HAP-1 (cell line): ENCODE results near the gene ELK4.
"Not testable (repeated sequence)": the region's sequence is repeated elsewhere in the genome, so short reads cannot be mapped to it uniquely, and the experiment has no call there.

Source experiments
- DNase-seq, 2 experiments: peaks; one replicate each; pipeline ENCODE4 v3.0.0-alpha.2; 2016 to 2020; ENCODE audit warnings: low spot score in 2 of 2
- H3K27me3 ChIP-seq: fragments of 250-450 bp; sonication (Bioruptor Pico); 2 replicates; pipeline ENCODE4 v1.5.1; 2020; ENCODE audit warnings: low read depth, mild to moderate bottlenecking, moderate library complexity
- H3K36me3 ChIP-seq: fragments of 250-450 bp; sonication (Bioruptor Pico); replicated peaks from 2 replicates; pipeline ENCODE4 v1.5.1; 2020; ENCODE audit warnings: mild to moderate bottlenecking
- H3K4me1 ChIP-seq: fragments of 250-450 bp; sonication (Bioruptor Pico); 2 replicates; pipeline ENCODE4 v1.5.1; 2020; ENCODE audit warnings: mild to moderate bottlenecking
- H3K4me3 ChIP-seq: fragments of 250-450 bp; sonication (Bioruptor Pico); 2 replicates; pipeline ENCODE4 v1.5.1; 2020; ENCODE audit warnings: mild to moderate bottlenecking, moderate library complexity
- H3K9me3 ChIP-seq: fragments of 250-450 bp; sonication (Bioruptor Pico); 2 replicates; pipeline ENCODE4 v1.5.1; 2020; ENCODE audit warnings: mild to moderate bottlenecking, moderate library complexity
- in situ Hi-C: fragments of 300-500 bp; cut with MboI; formaldehyde crosslinking; loops from 3 replicates; pipeline ENCODE4 v1.14.3; 2020; ENCODE audit warnings: low sequenced_read_pairs, inconsistent platforms, mixed read lengths

Gene ELK4

DNA sequence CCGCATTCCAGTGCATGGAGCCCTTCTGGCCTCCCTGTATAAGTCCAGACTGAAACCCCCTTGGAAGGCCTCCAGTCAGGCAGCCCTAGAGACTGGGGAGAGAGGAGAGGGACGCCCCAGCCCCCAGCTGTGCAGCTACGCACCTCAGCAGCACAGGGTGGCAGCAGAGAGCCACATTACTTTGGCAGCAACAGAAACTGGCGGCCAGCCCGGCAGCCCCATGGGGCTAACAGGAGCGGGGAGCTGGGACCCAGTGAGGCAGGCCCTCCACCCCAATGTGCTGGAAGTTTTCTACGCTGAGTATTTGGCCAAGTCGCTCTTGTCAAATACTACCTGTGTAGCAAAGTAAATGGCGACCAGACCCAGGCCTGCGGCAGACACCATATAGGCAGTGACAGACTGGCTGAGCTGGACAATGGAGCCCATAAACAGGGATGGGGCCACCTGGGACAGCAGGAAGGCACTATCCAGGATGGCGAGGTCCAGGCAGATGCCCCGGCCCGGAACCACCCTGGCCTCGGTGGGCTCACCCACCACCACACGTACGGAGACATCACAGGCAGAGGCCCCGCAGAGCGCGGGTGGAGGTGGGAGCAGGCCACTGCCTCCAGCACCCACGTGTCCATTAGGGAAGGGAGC is 27.3 kb upstream of the ELK4 start:
- Histone ChIP-seq H3K4me3 (no peak overlapping the region), H3K27me3 (no peaks in the 10 kb centered on the region), H3K36me3 (no peaks in the 10 kb centered on the region), H3K4me1 (peaks cover under 1% of the 10 kb centered on the region), H3K9me3 (no peaks in the 10 kb centered on the region)
- in situ Hi-C loops = loop anchor here (5.0 kb wide), 1 partner anchor 67 kb away; no protein-coding TSS in a partner anchor
- peak; percentile 48 to 85 for DNase-seq

DNA sequence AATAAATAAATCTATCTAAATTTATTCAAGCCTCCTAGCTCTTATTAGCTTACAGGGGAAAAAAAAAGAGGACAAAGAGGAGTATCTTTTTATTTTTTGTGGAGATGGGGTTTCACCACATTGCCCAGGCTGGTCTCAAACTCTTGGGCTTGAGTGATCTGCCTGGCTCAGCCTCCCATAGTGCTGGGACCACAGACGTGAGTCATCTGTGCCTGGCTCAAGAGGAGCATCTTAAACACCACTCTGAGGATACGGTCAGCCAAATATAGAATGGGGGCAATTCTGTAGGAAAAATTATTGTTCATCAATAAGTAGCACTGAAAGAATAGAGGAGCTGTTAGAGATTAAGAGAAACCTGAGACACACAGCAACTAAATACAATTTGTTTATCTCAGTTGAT is 24.4 kb upstream of the ELK4 start:
- DNase-seq = no peak
- in situ Hi-C loops = loop anchor here (5.0 kb wide), 1 partner anchor 64 kb away; no protein-coding TSS in a partner anchor

DNA sequence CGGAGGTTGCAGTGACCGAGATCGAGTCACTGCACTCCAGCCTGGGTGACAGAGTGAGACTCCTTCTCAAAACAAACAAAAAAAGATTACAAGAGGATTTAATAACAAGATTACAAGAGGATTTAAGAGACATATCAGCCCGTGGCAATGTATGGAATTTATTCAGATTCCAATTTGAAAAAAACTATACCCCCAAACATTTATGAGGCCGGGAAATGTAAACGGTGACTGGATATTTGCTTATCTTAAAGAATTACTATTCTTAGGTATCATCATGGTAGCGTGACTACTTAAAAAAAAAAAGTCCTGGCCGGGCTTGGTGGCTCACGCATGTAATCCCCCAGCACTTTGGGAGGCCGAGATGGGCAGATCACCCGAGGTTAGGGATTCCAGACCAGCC is 21.2 kb upstream of the ELK4 start:
- Histone ChIP-seq H3K4me1 (peaks cover 3% of the 10 kb centered on the region), H3K36me3 (no peaks in the 10 kb centered on the region), H3K27me3 (no peaks in the 10 kb centered on the region), H3K9me3 (no peaks in the 10 kb centered on the region), H3K4me3 (no peak overlapping the region)
- DNase-seq = no peak
- in situ Hi-C loops = no loop called here

More for the DNA sequence above, 24.4 kb upstream of the ELK4 start:
- H3K27me3 ChIP-seq = no peaks in the 10 kb centered on the region
- no peaks in the 10 kb centered on the region for H3K9me3 ChIP-seq
- no peaks in the 10 kb centered on the region for H3K36me3 ChIP-seq
- no peak overlapping the region for H3K4me3 ChIP-seq
- peaks cover 3% of the 10 kb centered on the region for H3K4me1 ChIP-seq

DNA sequence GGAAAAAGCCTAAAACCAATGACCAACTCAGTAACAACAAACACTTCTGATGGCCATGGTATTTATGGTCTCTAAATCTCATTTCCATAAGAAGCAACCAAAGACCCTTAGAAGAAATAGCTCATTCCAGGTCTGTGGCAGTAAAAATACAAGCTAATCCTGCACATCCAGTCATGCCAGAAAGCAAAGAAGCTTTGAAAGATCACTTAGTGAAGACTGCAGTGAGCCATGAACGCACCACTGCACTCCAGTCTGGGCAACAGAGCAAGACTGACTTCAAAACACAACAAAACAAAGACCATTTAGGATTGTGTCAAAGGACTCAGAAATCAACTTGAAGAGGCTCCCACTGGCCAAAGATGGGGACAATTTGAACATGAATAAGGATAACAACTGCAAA is 18.4 kb upstream of the ELK4 start:
- in situ Hi-C loops = no loop called here
- H3K4me3 ChIP-seq = no peak overlapping the region
- peaks cover 3% of the 10 kb centered on the region for H3K4me1 ChIP-seq
- H3K9me3 ChIP-seq = no peaks in the 10 kb centered on the region
- no peaks in the 10 kb centered on the region for H3K36me3 ChIP-seq
- no peaks in the 10 kb centered on the region for H3K27me3 ChIP-seq
- DNase-seq = no peak

DNA sequence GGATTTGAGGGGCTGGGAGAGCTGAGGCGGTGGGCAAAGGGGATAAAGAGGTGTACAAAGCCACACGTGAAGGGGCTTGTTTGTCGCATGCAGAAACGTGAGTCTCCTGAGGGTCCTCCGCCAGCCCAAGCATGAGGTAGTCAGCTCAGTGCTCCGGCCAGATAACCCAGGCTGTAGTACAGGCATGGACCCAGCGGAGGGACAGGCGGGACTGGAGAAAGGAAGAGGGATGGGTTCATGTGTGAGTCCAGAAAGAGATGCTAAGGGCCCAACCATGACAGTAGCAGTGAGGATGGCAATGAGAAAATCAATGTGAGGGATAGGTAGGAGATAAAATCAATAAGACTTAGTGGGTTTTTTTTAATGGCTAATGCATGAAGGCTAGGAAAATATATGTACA is 13.7 kb upstream of the ELK4 start:
- H3K9me3 ChIP-seq = no peaks in the 10 kb centered on the region
- no peaks in the 10 kb centered on the region for H3K27me3 ChIP-seq
- no peaks in the 10 kb centered on the region for H3K4me1 ChIP-seq
- in situ Hi-C loops = no loop called here
- H3K36me3 ChIP-seq = no peaks in the 10 kb centered on the region
- no peak for DNase-seq
- no peak overlapping the region for H3K4me3 ChIP-seq

DNA sequence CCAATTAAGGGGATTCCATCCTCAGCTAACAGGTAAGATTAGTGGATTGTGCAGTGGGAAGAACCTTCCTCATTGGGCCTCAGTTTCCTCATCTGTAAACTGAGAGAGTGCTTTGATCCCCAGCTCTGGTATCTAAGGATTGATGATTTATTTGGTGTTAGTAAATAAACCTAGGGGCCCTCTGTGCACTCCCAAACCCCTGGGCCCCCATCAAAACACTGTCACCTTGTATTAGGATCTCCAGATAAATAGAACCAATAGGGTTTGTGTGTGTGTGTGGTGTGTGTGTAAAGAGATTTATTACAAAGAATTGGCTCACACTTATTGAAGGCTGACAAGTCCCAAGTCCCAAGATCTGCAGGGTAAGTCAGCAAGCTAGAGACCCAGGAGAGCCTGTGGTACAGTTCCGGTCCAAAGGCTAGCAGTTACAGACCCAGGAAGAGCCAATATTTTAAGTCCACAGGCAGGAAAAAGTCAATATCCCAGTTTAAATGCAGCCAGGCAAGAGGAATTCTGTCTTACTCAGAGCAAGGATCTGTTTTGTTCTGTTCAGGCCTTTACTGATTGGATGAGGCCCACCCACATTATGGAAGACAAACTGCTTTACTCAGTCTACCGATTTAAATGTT is 11.0 kb upstream of the ELK4 start:
- H3K9me3 ChIP-seq = no peaks in the 10 kb centered on the region
- in situ Hi-C loops = no loop called here

DNA sequence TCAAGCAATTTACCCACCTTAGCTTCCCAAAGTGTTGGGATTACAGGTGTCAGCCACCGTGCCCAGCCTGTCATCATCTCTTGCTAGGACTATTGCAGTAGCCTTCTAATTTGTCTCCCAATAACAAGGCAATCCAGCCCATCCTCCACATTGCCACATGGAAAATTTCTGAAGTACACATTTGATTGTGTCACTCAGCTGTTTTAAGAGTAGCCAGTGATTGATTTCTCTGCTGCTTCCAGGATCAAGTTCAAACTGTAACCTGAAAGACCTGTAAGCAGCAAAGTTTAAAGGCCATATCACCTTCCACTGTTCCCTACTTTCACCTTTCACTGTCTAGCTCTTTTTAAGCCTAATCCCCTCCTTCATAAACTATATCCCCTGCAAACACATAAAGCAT is 7.8 kb upstream of the ELK4 start:
- Histone ChIP-seq H3K27me3 (no peaks in the 10 kb centered on the region), H3K4me3 (no peak overlapping the region), H3K9me3 (no peaks in the 10 kb centered on the region), H3K36me3 (no peaks in the 10 kb centered on the region), H3K4me1 (no peaks in the 10 kb centered on the region)
- DNase-seq = no peak
- in situ Hi-C loops = no loop called here

More for the DNA sequence above, 11.0 kb upstream of the ELK4 start:
- Histone ChIP-seq H3K4me1 (no peaks in the 10 kb centered on the region), H3K27me3 (no peaks in the 10 kb centered on the region), H3K4me3 (no peak overlapping the region), H3K36me3 (no peaks in the 10 kb centered on the region)
- no peak for DNase-seq

DNA sequence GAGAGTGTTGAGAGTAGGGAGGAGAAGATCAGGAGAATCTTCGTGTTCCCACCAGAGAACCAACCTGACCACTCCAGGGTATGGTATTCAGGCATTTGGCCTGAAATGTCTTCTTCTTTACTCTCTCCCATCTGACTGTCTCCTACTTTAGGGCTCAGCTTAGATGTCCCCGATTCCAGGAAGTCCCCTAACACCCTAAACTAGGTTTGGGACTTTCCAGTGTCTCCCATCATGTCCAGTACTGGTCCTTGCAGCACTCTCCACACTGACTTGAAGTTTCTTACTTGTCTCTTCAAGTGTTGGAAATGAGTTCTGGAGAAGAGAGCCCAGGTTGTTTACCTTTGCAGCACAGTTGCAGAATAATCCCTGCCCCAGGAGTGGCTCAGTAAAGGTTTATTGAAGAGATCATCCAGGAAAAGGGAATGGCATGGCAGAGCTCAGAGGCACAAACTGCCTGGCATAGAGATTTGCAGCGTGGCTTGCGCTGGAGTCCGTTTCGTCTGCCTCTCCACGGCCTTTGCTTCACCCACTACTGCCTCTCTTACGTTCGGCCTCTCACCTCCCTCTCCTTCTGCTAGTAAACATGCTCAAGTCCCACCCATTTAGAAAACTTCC is 6.2 kb upstream of the ELK4 start:
- DNase-seq = no peak
- Histone ChIP-seq H3K27me3 (no peaks in the 10 kb centered on the region), H3K4me1 (no peaks in the 10 kb centered on the region), H3K9me3 (no peaks in the 10 kb centered on the region), H3K4me3 (no peak overlapping the region), H3K36me3 (no peaks in the 10 kb centered on the region)
- in situ Hi-C loops = no loop called here

DNA sequence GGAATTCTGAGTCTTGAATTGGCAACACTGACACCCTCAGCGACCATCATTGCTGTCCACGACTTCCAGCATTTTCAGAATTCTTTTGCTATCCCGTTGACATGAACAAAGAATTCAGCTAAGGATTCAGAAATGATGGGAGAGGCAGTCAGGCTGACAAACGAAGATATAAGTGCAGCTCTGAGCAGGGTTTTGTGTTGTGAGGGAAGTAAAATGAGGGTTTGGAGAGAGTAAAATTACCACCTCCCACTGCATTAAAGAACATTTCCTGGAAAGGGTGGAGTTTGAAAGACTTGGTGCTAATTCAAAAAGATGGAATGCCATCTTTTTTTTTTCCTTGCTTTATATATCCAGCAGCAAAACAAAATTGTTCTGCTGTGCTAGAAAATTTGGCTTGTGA is 4.9 kb upstream of the ELK4 start:
- Histone ChIP-seq H3K36me3 (no peaks in the 10 kb centered on the region), H3K4me1 (peaks cover 4% of the 10 kb centered on the region), H3K9me3 (no peaks in the 10 kb centered on the region), H3K27me3 (no peaks in the 10 kb centered on the region), H3K4me3 (no peak overlapping the region)
- no peak for DNase-seq
- in situ Hi-C loops = no loop called here

DNA sequence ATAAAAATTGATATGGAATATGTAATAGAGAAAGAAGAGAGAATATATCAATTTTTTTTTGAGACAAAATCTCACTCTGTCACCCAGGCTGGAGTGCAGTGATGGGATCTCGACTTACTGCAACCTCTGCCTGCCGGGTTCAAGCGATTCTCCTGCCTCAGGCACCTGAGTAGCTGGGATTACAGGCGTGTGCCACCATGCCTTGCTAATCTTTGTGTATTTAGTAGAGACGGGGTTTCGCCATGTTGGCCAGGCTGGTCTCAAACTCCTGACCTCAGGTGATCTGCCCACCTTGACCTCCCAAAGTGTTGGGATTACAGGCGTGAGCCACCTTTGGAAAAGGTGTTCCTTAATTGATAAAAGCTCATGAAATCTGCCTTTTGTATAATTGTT is 4.3 kb upstream of the ELK4 start:
- DNase-seq, H3K27me3 ChIP-seq, H3K36me3 ChIP-seq, in situ Hi-C loops, H3K4me1 ChIP-seq, H3K4me3 ChIP-seq, H3K9me3 ChIP-seq: not testable (repeated sequence)

DNA sequence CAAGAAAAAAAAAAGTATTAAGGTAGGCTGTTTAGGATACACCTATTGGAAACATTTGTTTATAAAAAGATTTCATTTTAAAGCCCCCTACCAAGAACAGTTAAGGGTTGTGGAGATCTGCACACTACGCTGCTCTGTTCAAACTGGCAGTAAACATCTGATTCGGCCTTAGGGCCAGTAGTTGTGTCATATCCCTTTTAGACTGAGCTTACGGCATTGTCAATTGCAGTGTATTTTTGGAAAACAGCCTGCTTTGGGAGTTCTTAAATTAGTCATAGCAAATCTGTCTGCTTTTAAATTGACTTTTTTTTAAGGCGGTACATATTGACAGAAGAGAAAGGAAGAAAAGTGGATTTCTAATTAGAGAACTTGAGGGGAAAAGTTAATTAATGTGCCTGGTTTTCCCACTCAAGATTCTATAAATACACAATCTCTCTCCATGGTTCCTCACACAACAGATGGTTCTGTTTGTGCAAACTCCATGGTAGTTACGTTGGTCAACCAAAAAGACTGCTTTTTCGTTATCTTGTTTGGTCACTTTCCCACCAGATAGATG is 1.7 kb upstream of the ELK4 start:
- Histone ChIP-seq H3K4me3 (no peak overlapping the region), H3K27me3 (no peaks in the 10 kb centered on the region), H3K9me3 (no peaks in the 10 kb centered on the region), H3K36me3 (no peaks in the 10 kb centered on the region), H3K4me1 (peaks cover 5% of the 10 kb centered on the region)
- in situ Hi-C loops = no loop called here
- DNase-seq = no peak

DNA sequence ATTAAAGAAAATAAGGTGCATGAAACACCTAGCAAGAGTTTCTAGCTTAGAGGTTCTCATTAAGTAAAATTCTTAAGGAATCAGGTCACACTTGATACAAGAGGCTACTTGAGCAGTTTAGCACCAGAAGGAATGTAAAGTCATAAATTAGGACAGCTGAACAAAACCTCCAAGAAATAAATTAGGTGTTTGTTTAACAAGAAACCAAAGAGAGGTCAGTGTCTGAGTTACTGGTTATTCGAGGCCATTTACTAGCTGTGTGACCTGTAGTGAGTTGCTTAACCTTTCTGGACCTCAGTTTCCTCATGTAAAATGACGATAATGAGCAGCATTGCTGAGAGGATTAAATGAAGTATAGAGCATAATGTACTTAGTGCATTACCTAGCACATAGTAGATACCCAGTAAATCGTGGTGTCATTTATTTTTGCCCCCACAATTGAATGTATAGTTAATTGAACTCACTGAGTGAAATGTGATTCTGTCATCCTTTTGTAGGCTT is 908 bp upstream of the ELK4 start:
- no peaks in the 10 kb centered on the region for H3K9me3 ChIP-seq
- DNase-seq = no peak
- in situ Hi-C loops = no loop called here
- H3K27me3 ChIP-seq = no peaks in the 10 kb centered on the region
- no peaks in the 10 kb centered on the region for H3K36me3 ChIP-seq
- peaks cover 7% of the 10 kb centered on the region for H3K4me1 ChIP-seq
- peak overlapping the region; percentile 59 for H3K4me3 ChIP-seq

DNA sequence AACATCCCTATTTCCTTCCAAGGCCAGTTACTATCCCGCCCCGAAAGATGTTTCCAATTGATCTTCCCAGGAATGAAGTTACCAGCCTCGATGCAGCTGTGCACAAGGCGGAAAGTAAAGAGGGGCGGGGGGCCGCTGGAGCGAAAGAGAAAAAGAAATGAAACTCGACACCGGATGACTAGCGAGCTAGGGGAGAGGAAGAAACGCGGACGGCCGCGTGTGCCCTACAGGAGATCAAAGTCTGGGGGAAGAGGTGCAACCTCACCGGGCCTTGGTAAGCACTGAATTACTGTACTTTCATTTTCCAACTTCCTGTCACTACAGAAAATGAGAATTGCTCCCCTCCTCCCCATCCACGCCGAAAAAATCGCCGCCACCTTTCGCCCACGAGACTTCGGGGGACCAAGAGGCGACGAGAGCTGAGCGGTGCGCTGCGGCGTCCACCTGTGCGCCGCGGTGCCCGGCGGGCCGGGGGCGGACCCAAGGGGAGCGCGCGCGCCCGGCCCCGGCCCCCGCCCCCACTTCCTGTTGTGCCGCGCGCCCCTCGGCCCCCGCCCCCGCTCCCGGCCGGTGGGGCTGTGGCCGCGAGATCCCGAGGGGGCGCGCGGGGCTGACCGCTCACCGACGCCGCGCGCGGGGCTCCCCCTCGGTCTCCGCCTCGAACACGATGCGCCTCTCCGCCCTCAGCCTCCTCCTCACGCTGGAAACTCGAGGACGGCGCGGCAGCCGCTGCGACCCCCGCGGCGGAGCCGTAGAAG is 622 bp downstream of the ELK4 start:
- Histone ChIP-seq H3K27me3 (no peaks in the 10 kb centered on the region), H3K36me3 (no peaks in the 10 kb centered on the region; the same call in 1 of the 2 replicates), H3K4me3 (peak overlapping the region; percentile 59), H3K4me1 (peaks cover 7% of the 10 kb centered on the region), H3K9me3 (no peaks in the 10 kb centered on the region)
- in situ Hi-C loops = no loop called here
- DNase-seq = peak; percentile 82 to 84
